Esophagus squamous epithelium (tissue), 5 donors: ENCODE measurements around the gene AGBL1. TPM values are rescaled to one million over a fixed set of nuclear protein-coding genes. Genes with fewer than 3 reads are reported as not detected.

Experiments
- DNase-seq: peaks from one replicate; lab custom pipeline; 2025; lab: John Stamatoyannopoulos, UW
- H3K27ac ChIP-seq, 4 donors: fragments of 200-600 bp; sonication (generic); one replicate each; pipeline ENCODE4 v1.5.1; 2016 to 2019; ENCODE audit warnings: mild to moderate bottlenecking in 1 of 4
- H3K27me3 ChIP-seq, 4 donors: fragments of 200-600 bp; sonication (generic); 1 replicate in 3 of 4; 2 replicates in 1 of 4; pipeline versions ENCODE4 v1.5.1 to v1.6.0; 2017 to 2021; ENCODE audit warnings: antibody characterized with exemption in 1 of 4
- H3K36me3 ChIP-seq, 3 donors: fragments of 200-600 bp; sonication (generic); one replicate each; pipeline ENCODE4 v1.5.1; 2016 to 2019
- H3K4me1 ChIP-seq, 3 donors: fragments of 200-600 bp; sonication (generic); one replicate each; pipeline ENCODE4 v1.5.1; 2017 to 2019
- H3K4me3 ChIP-seq, 4 donors: fragments of 200-600 bp; sonication (generic); 1 replicate in 3 of 4; 2 replicates in 1 of 4; pipeline ENCODE4 v1.5.1; 2016 to 2019; ENCODE audit warnings: mild to moderate bottlenecking in 2 of 4, moderate library complexity in 1 of 4
- H3K9me3 ChIP-seq, 3 donors: fragments of 200-600 bp; sonication (generic); one replicate each; pipeline ENCODE4 v1.5.1; 2016 to 2019
- POLR2A ChIP-seq, 4 donors: fragments of 450-650 bp; IDR thresholded peaks; one replicate each; pipeline ENCODE4 v1.6.1; 2017; ENCODE audit warnings: antibody characterized with exemption in 4 of 4, mild to moderate bottlenecking in 4 of 4, moderate library complexity in 3 of 4
- WGBS, 2 donors: methylation state at CpG; one replicate each; pipeline ENCODE4 v1.1.5; 2018; 5-methylcytosine and 5-hydroxymethylcytosine counted together
- intact Hi-C: fragments of 100-400 bp; cut with DNase I; formaldehyde crosslinking; loops from one replicate; pipeline ENCODE4 v1.15.0; 2022
- total RNA-seq, 4 donors: library from RNA; depleted of rRNA; stranded (reverse); fragments of >200 nt; gene quantifications; one replicate each; pipeline ENCODE4 v1.1.0, GENCODE V29; 2016
- TF ChIP-seq, protein P1 (sequence below), 6 experiments: fragments of 450-650 bp in 4 of 6; fragments of 200-600 bp in 2 of 6; sonication (generic) in 2 of 6; IDR thresholded peaks; one replicate each; pipeline ENCODE4 v1.5.1; 2016 to 2019; ENCODE audit warnings: antibody characterized with exemption in 6 of 6, mild to moderate bottlenecking in 4 of 6, moderate library complexity in 4 of 6
- donor health status: DM: yes; HTN: yes; CAD: no.

The AGBL1 gene
- total RNA-seq, 4 donors from 2014 or later, result 0.11 to 0.21 (median 0.19) TPM; not detected in 1

DNA sequence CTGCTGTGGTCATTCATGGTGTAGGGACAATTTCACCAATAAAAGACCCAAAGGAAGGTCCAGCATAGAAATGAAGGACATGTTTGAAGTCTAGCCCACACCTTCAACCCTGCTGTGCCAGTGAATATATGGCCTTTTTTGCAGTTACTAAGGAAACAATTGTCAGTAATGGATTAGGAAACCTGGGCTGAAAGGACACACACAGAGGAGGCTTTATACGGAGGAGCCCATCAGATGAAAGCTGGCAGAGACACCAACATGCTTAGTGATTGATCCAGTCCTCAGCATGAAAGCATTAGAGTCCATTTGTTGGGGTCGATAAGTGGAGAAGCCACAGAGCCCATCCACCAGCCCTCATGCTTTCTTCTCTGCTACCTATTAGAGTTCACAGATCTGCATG lies 584.3 kb downstream of the AGBL1 start:
- TF ChIP-seq, protein P1, sequence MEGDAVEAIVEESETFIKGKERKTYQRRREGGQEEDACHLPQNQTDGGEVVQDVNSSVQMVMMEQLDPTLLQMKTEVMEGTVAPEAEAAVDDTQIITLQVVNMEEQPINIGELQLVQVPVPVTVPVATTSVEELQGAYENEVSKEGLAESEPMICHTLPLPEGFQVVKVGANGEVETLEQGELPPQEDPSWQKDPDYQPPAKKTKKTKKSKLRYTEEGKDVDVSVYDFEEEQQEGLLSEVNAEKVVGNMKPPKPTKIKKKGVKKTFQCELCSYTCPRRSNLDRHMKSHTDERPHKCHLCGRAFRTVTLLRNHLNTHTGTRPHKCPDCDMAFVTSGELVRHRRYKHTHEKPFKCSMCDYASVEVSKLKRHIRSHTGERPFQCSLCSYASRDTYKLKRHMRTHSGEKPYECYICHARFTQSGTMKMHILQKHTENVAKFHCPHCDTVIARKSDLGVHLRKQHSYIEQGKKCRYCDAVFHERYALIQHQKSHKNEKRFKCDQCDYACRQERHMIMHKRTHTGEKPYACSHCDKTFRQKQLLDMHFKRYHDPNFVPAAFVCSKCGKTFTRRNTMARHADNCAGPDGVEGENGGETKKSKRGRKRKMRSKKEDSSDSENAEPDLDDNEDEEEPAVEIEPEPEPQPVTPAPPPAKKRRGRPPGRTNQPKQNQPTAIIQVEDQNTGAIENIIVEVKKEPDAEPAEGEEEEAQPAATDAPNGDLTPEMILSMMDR (IDR thresholded peaks at IDR 0.05), result no peak
- intact Hi-C loops, result no loop called here
- WGBS, 2 donors, result 37 to 45% methylated on average over 2 of the region's 2 CpGs
- H3K27me3 ChIP-seq, result no peaks in the 10 kb centered on the region
- H3K4me3 ChIP-seq, result no peak overlapping the region
- no peaks in the 10 kb centered on the region for H3K9me3 ChIP-seq
- no peak for DNase-seq
- no peaks in the 10 kb centered on the region for H3K36me3 ChIP-seq
- no peak overlapping the region for H3K27ac ChIP-seq
- no peaks in the 10 kb centered on the region for H3K4me1 ChIP-seq

DNA sequence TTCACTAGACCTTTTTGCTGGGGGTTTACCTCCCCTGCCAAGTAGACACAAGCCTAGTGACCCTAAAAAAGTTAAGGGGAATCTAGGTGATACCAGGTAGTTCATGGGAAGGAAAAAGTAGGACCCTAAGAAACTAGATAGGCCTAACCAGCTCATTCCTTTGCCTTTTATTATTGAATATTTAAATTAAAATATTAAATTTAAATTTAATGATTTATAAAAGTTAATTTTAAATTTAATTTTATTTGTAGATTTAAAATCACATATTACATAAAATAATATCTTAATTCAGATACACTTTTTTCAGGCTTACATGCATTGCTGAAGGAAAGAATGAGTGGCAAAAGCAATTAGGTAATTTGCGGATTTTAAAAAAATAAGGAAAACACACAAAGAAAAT lies 584.9 kb downstream of the AGBL1 start:
- 91 to 97% methylated on average over 1 of the region's 1 CpG for WGBS, 2 donors
- Histone ChIP-seq H3K4me3 (no peak overlapping the region), H3K36me3 (no peaks in the 10 kb centered on the region), H3K27me3 (no peaks in the 10 kb centered on the region), H3K27ac (no peak overlapping the region), H3K9me3 (no peaks in the 10 kb centered on the region), H3K4me1 (no peaks in the 10 kb centered on the region)
- intact Hi-C loops, result no loop called here
- no peak for DNase-seq
- TF ChIP-seq, protein P1 (IDR thresholded peaks at IDR 0.05), result no peak
- no peak for TF ChIP-seq POLR2A (IDR thresholded peaks at IDR 0.05)

DNA sequence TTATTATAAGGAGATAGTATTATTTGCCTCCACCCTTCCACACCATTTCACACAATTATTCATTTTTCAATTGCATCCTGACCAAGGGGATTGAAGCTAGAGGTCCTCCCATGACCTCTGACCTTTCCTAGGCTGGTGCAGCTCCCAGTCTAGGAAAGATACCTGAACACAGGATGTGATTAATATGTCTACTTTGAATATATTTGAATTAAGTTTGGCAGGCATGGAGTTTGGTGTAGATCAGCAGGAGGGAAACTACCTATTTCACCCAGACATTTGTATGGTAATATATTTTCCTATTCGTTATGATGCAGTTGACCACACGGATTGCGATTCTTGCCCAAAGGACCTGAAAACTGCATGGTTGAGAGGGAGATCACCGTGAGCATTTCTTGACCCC lies 596.3 kb downstream of the AGBL1 start:
- Histone ChIP-seq H3K4me1 (no peaks in the 10 kb centered on the region), H3K27me3 (no peaks in the 10 kb centered on the region), H3K27ac (no peak overlapping the region), H3K9me3 (no peaks in the 10 kb centered on the region), H3K4me3 (no peak overlapping the region), H3K36me3 (no peaks in the 10 kb centered on the region)
- no peak for DNase-seq
- TF ChIP-seq, protein P1 (IDR thresholded peaks at IDR 0.05), result no peak
- TF ChIP-seq POLR2A (IDR thresholded peaks at IDR 0.05), result no peak
- intact Hi-C loops, result no loop called here
- WGBS, 2 donors, result 88 to 90% methylated on average over 4 of the region's 4 CpGs

DNA sequence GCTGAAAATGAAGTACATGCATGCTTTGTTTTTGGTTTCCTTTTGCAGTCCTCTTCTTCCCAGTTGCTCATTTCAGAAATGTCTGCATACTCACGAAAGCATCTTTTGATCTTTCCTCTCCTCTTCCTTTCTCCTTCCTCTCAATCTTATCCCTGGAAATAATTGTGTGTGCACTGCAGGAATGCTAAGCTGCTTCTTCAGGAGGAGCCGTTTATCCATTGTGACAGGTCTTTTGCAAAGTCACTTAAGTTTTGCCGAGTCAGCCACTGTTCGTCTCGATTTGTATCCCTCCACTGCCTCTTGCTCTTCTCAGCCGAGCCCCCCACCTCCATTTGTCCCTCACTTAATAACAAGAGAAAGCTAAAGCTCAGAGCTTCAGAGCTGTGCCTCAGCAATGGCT lies 597.6 kb downstream of the AGBL1 start:
- Histone ChIP-seq H3K4me1 (no peaks in the 10 kb centered on the region), H3K27ac (no peak overlapping the region), H3K27me3 (peaks cover 0 to 4% (median 0%) of the 10 kb centered on the region in 4 donors), H3K9me3 (no peaks in the 10 kb centered on the region), H3K36me3 (no peaks in the 10 kb centered on the region), H3K4me3 (no peak overlapping the region)
- intact Hi-C loops, result no loop called here
- no peak for DNase-seq
- TF ChIP-seq, protein P1 (IDR thresholded peaks at IDR 0.05), result no peak
- no peak for TF ChIP-seq POLR2A (IDR thresholded peaks at IDR 0.05)
- whole genome bisulfite sequencing, 2 donors, result 35 to 45% methylated on average over 6 of the region's 6 CpGs

DNA sequence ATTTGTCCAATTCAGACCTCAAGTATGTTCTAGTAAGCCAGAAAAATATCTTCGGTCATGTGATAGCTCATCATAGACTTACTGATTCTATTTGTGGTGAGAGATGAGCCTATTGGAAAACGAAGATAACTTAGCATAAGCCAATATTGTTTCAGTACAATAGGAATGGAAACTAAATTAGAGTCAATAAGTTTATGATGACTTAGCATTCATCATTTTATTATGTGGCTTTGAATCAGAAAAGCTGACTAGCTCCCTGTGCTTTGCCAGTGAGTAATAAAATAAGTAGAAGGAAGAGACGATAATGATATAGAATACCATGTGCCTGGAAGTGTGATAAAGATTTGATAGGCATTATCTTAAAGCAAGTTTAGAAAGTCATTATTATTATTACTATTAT lies 605.6 kb downstream of the AGBL1 start:
- no peaks in the 10 kb centered on the region for H3K4me1 ChIP-seq
- TF ChIP-seq, protein P1 (IDR thresholded peaks at IDR 0.05), result no peak
- TF ChIP-seq POLR2A (IDR thresholded peaks at IDR 0.05), result no peak
- no peaks in the 10 kb centered on the region for H3K36me3 ChIP-seq
- DNase-seq, result no peak
- WGBS, 2 donors, result 64 to 65% methylated on average over 3 of the region's 3 CpGs
- H3K27me3 ChIP-seq, result peaks cover 0 to 8% (median 0%) of the 10 kb centered on the region in 4 donors
- H3K9me3 ChIP-seq, result no peaks in the 10 kb centered on the region
- no peak overlapping the region for H3K4me3 ChIP-seq
- H3K27ac ChIP-seq, result no peak overlapping the region
- intact Hi-C loops, result loop anchor here (10.0 kb wide), 1 partner anchor 60 kb away; no protein-coding TSS in a partner anchor
